HG03520 (cell line): ENCODE results near the gene CUZD1.

ENCODE experiments used
- ATAC-seq: cut with Tn5 transposase; IDR thresholded peaks from one replicate; pipeline ENCODE4 v1.9.1; 2021; ENCODE audit warnings: mild to moderate bottlenecking, moderate library complexity; ENCODE audit not compliant: unreplicated experiment

The CUZD1 gene

DNA sequence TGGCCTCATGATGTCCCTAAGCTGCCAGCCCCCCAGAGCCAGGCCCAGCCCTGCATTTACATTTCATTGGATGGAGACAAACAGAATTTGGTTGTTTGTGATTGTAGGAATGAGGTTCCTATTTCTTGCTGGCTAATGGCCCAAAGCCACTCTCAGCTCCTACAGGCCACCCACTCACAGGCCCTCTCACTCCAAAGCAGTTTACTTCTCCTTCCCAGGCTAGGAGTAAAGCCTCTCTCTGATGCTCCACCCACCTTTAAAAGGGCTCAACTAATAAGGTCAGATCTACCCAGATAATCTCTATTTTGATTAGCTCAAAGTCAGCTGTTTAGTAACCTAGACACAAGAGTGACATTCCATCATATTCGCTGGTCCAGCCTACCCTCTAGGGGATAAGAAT lies 11.2 kb upstream of the CUZD1 start:
- no peak for ATAC-seq

DNA sequence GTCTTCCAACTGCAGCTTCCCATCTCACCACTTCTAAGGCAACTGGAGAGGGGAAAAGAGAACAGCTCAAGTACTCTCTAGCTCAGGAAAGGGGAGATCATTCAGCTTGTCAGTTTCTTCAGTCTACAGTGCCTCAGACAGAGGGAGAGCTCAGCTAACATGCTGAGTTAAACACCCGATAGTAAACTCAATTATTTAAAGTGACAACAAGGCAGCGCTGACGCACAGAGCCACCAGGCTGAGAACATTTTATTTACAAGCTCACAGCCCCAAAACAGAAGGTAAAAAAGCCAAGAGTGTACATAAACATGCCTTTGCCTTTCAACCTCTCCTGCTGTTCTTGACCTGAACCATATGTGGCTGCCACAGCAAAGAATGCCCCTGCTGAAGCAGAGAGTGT lies 10.1 kb upstream of the CUZD1 start:
- ATAC-seq = no peak

DNA sequence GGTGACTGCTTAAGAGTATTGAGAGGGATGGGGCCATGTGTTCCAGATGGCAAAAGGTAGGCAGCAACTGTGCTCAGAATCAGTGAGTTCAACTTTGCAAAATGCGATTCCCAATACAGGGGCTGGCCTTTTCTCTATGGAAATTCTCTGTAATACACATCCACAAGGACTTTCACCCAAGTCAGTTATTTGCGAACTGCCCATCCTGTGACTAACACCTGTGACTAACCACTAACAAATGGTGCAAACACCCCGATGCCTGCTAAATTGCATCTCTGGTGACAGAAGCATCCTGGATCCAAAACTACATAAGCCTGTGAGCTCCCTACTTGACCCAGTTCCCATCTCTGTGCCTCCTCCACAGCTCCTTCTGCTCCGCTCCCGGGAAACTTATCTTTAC lies 9.0 kb upstream of the CUZD1 start:
- ATAC-seq = no peak

DNA sequence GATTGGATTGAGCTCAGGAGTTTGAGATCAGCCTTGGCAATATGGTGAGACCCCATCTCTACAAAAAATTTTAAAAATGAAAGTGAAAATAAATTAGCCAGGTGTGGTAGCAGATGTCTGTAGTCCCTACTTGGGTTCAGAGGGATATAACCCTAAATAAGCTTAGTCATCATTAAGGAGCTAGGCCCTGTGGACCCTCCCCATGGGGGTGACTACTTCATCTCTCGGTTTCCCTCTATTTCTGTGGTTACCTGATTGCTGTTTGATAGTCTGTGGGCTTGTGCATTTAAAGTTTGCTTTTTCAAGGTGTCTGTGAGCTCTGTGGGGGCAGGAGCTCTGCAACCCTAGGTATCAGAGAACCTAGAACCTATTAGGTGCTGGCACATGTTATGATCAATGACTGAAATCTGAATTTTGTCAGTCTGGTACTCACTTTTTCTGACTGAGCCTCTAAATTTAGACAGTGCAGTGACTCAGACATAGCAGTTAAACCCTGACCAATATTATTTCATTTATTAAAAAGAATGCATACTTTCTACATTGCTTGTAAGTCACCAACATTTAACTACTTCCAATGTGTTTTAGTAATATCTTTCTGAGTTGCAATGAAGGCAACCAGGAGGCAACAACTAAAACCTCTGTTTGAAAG lies 8.1 kb upstream of the CUZD1 start:
- no peak for ATAC-seq

DNA sequence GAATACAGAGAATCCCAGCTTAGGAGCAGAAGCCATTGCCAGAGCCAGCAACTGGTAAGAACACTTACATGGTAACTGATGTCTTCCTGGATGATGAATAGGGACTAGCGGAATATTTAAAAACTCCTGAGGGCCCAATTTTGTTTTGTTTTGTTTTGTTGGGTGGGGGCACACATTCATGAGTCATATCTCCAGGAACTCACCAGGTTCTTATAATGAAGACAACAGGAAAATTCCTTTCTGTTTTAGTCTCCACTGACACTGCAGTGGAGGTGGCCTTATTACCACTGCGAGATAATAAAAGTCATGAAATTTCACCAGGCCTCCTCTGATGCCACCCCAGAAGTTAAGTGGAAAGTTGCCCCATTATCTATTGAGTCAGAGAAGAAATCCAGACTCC lies 6.6 kb upstream of the CUZD1 start:
- ATAC-seq = no peak

DNA sequence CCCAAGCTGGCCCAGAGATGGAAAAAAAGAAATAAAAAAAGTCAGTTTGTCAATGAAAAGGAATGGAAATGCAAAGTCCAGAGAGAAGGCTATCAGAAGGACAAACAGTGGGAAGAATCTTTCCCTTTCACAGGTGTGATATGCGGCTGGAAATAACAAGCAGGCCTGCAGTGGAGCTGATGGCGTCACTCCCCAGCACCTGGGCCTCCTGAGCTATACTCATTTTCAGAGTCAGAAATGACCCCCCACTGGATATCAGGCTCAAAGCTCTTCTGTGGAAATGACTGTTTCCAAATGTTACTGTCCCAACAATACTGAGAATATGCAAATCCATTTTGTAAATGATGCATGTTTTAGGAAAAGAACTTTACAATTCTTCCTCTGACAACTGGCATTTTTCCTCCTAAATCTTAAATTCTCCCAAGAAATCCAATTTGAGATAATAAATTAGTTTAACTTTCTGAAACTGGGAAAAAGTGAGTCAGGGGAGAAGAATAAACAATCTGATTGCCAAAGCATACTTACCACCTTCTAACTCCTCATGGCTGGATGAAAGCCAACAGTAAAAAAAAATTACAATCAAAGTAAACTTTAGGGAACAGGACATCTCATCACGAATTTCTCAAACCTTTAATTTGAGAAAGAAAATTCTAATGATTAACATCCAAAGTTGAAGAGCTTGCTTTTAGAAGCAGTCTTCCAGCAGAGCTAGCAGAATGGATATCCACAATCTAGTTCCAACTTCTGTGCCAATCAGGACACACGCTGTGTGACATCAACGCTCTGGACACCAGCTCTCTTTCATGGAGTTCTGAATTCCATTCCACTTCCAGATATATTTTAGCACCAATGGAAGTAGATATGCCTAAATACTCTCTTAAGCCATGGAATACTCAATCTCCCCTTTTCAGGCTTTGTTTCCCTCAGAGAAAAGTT lies 5.3 kb upstream of the CUZD1 start:
- no peak for ATAC-seq

DNA sequence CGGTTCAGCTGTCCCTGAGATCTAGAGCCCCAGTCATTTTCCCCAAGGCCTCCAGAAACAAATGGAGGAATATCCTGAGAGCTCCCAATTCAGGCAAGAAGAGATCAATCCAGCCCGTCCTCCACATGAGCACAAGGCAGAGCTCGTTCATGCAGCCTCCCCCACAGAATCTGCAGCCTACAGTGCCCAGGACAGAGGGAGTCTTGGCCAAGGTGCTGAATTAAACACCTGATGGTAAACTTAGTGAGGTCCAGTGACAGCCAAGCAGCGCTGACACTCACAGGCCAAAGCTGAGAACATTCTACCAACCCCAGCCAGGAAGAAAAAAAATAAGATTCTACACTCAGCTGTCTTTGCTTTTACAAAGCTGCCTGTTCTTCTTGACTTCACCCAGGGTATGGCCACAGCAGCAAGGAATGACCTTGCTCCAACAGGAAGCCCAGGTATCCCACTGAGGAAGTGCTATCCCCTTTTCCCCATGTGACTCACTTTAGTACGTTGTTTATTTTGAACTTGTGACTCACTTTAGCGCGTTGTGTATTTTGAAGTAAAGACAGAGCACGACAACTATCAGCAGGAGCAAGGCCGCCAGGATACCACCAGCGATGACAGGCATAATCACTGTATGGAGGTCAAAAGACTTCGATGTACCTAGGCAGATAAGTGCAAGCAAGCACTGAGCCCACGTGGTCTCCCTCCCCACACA lies 4.4 kb upstream of the CUZD1 start:
- no peak for ATAC-seq

DNA sequence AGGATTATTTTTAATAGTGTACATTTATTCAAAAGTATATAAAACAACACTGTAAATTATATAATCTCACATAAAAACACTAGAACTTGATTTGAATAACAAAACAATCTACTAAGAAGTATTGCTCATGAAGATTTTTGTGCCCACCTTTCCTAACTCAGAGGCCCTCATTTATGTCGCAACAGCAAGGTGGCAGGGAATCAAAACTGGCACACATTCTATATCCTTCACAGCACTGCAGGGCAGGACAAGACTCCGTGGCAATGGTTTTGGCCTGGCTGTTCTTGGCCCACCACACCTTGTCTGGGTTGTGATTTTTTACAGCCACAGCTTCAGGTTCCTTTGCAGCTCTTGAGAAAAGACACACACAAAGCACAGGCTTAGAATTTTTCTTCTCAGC lies 3.4 kb upstream of the CUZD1 start:
- ATAC-seq = no peak

DNA sequence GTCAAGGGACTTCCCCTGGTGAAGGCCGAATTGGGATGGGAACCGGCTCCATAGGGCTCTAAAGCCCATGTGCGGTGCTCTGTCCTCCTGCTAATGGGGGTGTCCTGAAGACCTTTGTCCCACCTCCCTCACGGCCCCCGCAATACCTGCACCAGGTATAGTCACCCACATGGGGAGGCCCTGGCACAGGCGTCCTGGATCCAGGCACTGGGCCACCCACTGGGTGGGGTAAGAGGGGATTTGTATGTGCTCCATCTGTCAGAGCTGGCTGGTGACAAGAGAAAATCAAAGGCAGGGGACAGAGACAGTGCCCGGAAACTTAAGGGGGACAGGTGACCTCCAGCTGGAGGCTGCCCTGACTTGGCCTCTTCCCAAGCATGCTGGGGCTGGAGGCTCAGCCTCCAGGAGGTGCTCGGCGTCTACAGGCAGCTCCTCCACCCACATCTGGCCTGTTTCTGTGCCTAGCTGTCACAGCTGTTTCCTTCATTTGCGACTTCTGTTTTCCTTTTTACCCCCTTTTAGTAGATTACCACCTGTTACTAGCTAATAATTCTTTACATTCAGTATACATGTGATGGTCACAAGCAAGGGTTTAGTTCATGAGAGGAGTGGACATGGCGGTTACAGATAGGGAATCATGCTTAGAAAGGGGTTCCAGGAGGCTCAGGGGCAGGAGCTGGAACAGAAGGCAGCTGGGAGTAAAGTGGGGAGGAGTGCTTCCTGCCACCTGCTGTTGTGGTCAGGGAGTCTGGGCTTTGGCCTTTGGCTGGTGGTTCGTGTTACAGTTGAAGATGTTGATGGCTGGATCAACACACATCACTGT lies 2.3 kb upstream of the CUZD1 start:
- ATAC-seq = no peak

DNA sequence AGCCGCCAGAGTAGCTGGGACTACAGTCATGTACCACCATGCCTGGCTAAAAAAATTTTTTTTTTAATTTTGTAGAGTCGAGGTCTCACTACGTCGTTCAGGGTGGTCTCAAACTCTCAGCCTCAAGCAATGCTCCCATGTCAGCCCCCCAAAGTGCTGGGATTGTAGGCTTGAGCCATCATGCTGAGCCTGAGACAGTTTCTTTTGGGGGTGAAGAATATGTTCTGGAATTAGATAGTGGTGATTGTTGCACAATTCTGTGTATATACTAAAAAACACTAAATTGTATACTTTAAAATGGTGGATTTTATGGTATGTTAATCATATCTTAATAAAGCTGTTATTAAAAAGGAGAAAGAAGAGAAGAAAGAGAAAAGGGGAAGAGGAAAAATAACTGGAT lies 1.5 kb downstream of the CUZD1 start:
- ATAC-seq = no peak

DNA sequence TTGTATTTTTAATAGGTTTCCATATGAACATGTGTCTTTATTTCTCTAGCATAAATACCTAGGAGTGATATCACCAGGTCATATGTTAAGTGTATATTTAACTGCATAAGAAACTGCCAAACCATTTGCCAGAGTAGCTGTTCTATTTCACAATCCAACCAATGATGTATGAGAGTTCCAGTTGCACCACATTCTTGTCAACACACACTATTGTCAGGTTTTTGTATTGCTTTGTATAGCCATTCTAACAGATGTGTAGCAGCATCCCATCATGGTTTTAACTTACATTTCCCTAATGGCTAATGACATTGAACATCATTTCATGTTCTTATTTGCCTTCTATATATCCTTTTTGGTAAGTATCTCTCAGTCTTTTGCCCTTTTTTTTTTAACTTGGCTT lies 4.1 kb downstream of the CUZD1 start:
- ATAC-seq = no peak

DNA sequence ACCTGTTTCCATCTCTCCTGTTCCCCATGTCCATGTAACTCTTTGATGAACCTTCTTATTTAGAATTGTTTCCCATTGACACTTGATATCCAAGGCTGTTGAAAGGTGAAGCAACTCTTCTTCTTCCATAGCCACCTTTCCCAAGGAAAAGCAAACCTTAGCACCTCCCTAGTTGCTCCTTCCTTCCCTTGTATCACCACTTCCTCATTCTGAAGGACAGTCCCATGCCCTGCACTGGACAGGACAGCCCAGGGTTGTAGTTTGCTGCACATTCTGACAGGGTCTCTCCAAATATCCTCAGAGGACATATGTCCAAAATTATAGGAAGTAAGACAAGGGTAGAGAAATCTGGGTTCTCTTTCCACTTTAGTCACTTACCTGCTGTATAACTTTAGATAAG lies 6.2 kb downstream of the CUZD1 start:
- ATAC-seq = no peak

DNA sequence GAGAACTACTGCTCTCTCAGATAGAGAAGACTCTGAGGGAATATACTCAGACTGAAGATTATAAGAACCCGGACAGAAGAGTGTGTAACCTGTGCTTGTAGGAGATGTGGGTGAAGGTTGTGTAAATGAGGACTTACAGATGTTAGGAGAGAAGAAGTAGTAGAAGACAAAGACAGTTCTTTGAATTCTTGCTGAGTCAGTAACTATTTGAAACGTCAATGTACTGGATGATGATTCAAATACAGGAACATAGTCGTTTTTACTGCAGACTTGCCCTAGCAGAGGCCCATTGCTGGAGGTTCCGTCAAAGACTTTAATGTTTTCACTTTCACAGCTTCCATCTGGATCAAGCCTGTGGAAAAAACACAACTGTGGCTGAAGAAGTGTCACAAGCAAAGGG lies 6.8 kb downstream of the CUZD1 start:
- no peak for ATAC-seq

DNA sequence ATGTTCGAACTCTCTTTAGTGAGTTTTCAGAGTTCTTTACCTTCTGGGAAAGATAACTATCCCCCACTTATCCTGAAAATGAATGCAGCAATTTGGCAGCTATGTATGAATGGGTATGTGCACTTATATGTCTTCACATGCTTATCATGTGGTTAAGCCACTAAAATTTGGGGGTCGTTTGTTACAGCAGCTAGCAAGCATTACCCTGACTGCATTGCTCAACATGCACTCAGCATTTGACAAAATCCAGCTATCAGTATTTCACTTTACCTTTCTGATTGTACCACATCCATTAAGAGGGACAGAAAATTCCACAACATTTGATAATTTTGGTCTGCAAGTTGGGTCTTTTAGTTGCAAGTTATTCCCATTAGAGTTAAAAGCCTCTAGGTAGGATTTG lies 9.7 kb downstream of the CUZD1 start:
- no peak for ATAC-seq

DNA sequence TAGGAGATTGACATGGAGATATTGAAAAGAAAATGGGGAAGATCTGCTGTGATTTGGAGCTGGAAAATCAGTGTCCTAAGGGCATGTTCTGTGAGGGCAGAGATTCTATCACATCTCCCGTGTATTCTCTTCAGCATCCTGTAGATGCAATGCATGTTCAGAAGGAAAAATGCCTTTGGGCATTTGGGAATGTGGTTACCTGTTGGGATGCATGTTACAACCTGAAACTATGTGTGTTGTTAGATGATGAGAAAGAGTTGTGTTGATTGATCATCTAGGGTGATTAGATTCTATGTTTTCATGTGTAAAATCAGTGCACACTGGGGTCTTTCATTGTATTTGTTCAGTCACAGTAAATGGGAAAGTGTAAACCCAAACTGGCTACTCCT lies 14.7 kb downstream of the CUZD1 start:
- ATAC-seq = no peak

DNA sequence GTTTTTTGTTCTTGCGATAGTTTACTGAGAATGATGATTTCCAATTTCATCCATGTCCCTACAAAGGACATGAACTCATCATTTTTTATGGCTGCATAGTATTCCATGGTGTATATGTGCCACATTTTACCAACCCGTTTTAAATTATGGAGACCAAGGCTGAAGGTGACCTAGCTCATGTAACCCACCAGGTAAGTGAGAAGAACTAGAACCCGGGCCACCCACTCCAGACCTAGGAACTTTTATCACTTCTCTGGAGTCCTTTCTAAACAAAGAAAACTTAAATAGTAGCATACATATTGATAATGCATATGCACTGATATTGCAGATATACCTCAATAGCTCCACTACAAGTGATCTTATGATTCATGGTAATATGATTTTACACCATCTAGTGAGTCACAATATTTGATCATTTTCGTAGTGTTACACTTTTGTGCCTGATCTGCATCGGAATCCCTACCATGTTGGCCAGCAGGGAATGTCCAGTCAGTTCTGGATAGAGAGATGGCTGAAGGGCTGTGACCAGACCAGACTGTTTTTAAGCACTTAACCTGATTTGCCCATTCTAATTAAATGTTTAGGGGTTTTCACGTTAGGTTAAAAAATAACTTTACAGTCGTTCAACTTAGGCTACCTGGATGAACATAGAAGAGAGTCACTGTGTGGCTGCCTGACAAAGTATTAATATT lies 15.2 kb downstream of the CUZD1 start:
- no peak for ATAC-seq

DNA sequence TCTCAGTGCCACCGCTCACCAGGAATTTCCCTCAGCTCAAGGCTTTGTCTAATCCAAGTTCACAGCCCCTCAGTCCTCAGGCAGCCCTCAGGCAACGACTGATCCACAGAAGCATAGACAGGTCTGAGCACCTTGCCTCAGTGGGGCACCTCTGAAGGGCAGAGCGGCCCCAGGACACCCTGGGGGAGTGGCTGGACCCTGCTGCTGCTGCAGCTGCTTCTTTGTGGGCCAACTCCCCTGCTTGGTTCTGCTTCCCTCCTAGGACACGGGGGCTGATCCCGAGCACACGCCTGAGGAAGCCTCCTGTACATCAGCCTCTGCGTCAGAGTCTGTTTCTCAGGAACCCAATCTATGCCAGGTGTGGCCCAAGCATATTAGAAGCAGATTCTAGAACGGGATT lies 16.2 kb downstream of the CUZD1 start:
- ATAC-seq = no peak

DNA sequence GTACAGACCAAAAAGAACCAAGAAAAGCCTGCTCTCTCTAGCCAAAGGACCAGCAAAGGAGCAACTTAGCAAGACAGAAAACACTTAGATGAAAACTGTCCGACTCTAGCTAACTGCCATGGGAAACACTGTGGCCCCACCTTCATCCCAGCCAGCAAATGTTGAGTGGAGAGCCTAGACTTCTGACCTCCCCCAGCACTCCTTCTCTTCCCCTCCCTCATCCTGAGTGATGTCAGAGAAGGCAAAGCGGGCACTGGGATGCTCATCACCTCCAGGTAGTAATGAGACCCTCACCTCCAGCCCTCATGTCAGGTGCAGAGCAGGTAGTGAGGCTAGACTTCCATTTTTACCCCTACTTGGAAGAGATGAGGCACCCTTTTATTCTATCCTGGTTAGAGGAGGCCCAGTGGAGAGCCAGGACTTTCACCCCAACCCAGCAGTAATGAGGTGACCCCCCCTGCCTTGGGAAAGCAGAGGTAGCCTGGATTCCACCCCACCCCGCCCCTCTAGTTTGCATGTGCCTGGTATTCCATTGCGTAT lies 16.9 kb downstream of the CUZD1 start:
- ATAC-seq = no peak

DNA sequence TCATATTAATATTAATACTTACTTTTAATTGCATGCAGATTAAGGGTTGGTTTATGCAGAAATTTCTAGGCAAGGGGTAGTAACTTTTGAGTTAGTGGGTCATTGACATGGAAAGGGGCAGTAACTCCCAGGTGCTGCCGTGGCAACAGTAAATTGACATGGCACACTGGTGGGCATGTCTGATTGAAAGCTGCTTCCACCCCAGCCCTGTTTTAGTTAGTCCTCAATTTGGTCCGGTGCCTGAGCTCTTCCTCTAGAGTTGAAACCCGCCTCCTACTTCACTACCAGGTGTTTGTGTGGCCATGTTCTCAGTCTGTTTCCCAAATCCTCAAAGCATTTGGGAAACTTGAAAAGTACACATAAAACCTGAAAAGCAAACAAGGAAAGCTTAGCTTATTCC lies 18.4 kb downstream of the CUZD1 start:
- no peak for ATAC-seq

DNA sequence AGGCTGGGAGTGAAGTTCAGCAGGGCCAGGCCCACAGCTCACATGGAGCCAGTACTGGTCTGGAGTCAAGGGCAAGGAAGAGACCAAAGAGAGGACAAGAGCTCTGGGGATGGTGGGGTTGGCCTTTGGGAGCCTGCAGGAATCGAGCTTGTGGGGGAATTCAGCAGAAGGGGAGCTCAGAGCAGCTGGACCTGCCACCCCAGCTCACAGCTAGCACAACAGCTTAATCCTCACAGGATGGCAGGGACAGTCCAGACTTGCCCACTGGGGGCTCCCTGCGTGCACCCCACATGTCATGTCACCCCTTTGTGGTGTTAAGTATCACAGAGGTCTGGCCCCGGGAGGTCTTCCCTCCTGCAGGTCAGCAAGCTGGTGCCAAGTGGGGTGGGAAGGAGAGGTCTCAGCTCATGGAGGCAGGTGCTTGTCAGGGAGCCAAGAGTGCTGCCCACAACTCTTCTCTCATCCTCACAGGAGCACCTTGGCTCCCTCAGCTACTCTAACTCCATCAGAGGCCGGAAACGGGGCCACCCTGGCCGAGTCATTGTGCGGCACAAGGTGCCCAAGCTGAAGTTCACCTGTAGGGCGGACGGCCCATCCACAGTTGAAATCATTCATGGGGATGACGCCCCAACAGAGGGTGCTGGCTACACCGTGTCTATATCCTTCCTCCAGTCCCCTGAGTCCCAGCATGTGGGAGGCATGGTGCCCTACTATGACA lies 22.5 kb downstream of the CUZD1 start:
- no peak for ATAC-seq
